Measurements from ENCODE around the gene FHL1. TPM values are rescaled to one million over a fixed set of nuclear protein-coding genes. Genes with fewer than 3 reads are reported as not detected.

The FHL1 gene
- total RNA-seq, 1 donor from 2014 or later = 15.5 TPM

- TF ChIP-seq, protein P1, sequence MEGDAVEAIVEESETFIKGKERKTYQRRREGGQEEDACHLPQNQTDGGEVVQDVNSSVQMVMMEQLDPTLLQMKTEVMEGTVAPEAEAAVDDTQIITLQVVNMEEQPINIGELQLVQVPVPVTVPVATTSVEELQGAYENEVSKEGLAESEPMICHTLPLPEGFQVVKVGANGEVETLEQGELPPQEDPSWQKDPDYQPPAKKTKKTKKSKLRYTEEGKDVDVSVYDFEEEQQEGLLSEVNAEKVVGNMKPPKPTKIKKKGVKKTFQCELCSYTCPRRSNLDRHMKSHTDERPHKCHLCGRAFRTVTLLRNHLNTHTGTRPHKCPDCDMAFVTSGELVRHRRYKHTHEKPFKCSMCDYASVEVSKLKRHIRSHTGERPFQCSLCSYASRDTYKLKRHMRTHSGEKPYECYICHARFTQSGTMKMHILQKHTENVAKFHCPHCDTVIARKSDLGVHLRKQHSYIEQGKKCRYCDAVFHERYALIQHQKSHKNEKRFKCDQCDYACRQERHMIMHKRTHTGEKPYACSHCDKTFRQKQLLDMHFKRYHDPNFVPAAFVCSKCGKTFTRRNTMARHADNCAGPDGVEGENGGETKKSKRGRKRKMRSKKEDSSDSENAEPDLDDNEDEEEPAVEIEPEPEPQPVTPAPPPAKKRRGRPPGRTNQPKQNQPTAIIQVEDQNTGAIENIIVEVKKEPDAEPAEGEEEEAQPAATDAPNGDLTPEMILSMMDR (conservative IDR thresholded peaks at IDR 0.05; ENCODE audit: low read depth, low read length) = no peak
- no peak overlapping the region for H3K4me3 ChIP-seq (ENCODE audit: low read depth, low read length)
- DNase-seq (ENCODE audit: low read depth) = no peak
Observed at GRCh38 chrX:136205882-136206380, 58.6 kb downstream of the FHL1 start.

- TF ChIP-seq, protein P1 (conservative IDR thresholded peaks at IDR 0.05; ENCODE audit: low read depth, low read length) = no peak
- H3K4me3 ChIP-seq (ENCODE audit: low read depth, low read length) = no peak overlapping the region
- DNase-seq (ENCODE audit: low read depth) = no peak
Observed at GRCh38 chrX:136206916-136207315, 59.6 kb downstream of the FHL1 start.

- no peak for DNase-seq (ENCODE audit: low read depth)
Observed at GRCh38 chrX:136207546-136207945, 60.2 kb downstream of the FHL1 start.

DNA sequence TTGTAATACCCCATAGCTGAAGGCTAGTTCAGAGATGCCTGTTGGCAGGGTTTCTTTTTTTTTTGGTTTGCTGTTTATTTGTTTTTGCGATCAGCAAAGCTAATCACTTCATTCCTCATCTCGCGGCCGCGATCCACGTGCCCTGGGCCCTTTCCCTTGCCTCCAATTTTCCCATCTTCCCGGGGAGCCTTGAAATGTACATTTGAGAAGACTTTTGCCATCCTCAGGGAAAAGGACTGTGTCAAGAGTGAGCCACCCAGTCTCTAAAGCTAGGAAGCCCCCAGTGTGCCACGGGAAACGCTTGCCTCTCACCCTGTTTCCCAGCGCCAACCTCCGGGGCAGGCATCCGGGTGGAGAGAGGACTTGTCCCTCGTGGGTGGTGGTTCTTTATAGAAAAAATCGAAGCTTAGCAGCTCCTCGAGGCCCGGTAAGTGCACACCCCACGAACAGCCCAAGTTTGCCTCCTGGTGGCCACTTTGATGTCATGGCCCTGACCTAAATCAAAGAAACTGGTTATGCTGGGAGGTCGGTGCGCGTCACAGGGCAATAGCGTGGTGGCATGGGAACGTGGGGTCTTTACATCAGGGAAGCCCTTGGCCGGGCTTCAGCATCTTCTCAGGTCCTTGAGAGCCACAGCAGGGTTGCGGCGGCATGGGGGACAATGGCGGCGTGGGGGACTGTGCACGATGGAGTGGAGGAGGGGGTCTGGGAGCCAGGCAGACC, 61.8 kb downstream of the FHL1 start:
- TF ChIP-seq, protein P1 (conservative IDR thresholded peaks at IDR 0.05; ENCODE audit: low read depth, low read length) = peak; percentile 62
- DNase-seq (ENCODE audit: low read depth) = no peak

More at GRCh38 chrX:136207546-136207945, 60.2 kb downstream of the FHL1 start:
- TF ChIP-seq, protein P1 (conservative IDR thresholded peaks at IDR 0.05; ENCODE audit: low read depth, low read length) = no peak
- no peak overlapping the region for H3K4me3 ChIP-seq (ENCODE audit: low read depth, low read length)

DNA sequence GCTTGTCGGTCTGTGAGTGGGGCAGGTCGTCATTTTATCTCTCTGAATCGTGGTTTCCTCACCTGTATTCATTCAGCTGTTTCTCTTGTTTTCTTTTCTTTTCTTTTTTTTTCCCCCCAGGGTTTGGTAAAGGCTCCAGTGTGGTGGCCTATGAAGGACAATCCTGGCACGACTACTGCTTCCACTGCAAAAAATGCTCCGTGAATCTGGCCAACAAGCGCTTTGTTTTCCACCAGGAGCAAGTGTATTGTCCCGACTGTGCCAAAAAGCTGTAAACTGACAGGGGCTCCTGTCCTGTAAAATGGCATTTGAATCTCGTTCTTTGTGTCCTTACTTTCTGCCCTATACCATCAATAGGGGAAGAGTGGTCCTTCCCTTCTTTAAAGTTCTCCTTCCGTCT, 62.4 kb downstream of the FHL1 start:
- no peak for DNase-seq (ENCODE audit: low read depth)
- H3K4me3 ChIP-seq (ENCODE audit: low read depth, low read length) = no peak overlapping the region
- TF ChIP-seq, protein P1 (conservative IDR thresholded peaks at IDR 0.05; ENCODE audit: low read depth, low read length) = no peak

More for the DNA sequence above, 61.8 kb downstream of the FHL1 start:
- H3K4me3 ChIP-seq (ENCODE audit: low read depth, low read length) = no peak overlapping the region

DNA sequence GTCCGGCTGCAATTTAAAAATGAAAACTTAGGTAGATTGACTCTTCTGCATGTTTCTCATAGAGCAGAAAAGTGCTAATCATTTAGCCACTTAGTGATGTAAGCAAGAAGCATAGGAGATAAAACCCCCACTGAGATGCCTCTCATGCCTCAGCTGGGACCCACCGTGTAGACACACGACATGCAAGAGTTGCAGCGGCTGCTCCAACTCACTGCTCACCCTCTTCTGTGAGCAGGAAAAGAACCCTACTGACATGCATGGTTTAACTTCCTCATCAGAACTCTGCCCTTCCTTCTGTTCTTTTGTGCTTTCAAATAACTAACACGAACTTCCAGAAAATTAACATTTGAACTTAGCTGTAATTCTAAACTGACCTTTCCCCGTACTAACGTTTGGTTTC, 62.9 kb downstream of the FHL1 start:
- no peak for DNase-seq (ENCODE audit: low read depth)
- TF ChIP-seq, protein P1 (conservative IDR thresholded peaks at IDR 0.05; ENCODE audit: low read depth, low read length) = no peak
- H3K4me3 ChIP-seq (ENCODE audit: low read depth, low read length) = no peak overlapping the region

DNA sequence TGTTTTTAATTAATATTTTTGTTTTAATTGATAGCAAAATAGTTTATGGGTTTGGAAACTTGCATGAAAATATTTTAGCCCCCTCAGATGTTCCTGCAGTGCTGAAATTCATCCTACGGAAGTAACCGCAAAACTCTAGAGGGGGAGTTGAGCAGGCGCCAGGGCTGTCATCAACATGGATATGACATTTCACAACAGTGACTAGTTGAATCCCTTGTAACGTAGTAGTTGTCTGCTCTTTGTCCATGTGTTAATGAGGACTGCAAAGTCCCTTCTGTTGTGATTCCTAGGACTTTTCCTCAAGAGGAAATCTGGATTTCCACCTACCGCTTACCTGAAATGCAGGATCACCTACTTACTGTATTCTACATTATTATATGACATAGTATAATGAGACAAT, 63.5 kb downstream of the FHL1 start:
- DNase-seq (ENCODE audit: low read depth) = no peak
- no peak overlapping the region for H3K4me3 ChIP-seq (ENCODE audit: low read depth, low read length)
- TF ChIP-seq, protein P1 (conservative IDR thresholded peaks at IDR 0.05; ENCODE audit: low read depth, low read length) = no peak
